Measurements from ENCODE around the gene NPAS3.

DNA sequence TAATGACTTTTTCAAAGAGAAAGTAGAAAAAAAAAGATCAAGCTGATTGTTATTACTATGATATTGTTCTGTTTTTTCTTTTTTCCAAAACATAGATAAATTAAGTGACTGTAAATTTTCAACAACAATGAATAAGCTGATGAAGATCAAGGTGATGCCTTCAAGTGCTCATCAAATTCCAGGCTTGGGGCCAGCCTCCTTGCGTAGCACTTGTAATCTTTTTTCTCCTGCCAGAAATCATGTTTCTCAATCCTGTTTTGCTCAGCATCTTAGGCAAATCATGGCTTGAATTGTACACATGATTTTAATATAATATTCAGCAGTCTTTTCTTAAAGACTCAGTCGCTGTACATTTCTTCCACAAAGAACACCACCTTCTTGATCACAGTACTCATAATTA lies 333.2 kb downstream of the NPAS3 start:
- TF ChIP-seq, protein P1, sequence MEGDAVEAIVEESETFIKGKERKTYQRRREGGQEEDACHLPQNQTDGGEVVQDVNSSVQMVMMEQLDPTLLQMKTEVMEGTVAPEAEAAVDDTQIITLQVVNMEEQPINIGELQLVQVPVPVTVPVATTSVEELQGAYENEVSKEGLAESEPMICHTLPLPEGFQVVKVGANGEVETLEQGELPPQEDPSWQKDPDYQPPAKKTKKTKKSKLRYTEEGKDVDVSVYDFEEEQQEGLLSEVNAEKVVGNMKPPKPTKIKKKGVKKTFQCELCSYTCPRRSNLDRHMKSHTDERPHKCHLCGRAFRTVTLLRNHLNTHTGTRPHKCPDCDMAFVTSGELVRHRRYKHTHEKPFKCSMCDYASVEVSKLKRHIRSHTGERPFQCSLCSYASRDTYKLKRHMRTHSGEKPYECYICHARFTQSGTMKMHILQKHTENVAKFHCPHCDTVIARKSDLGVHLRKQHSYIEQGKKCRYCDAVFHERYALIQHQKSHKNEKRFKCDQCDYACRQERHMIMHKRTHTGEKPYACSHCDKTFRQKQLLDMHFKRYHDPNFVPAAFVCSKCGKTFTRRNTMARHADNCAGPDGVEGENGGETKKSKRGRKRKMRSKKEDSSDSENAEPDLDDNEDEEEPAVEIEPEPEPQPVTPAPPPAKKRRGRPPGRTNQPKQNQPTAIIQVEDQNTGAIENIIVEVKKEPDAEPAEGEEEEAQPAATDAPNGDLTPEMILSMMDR (IDR thresholded peaks at IDR 0.05) = no peak
- no peak for TF ChIP-seq POLR2A (IDR thresholded peaks at IDR 0.05)

All from tibial nerve (tissue), 3 donors.